ENCODE data around the gene MACROD2. TPM values are rescaled to one million over a fixed set of nuclear protein-coding genes. Genes with fewer than 3 reads are reported as not detected.

MACROD2 gene
- total RNA-seq, 1 donor from 2014 or later, result 6.4 TPM

DNA sequence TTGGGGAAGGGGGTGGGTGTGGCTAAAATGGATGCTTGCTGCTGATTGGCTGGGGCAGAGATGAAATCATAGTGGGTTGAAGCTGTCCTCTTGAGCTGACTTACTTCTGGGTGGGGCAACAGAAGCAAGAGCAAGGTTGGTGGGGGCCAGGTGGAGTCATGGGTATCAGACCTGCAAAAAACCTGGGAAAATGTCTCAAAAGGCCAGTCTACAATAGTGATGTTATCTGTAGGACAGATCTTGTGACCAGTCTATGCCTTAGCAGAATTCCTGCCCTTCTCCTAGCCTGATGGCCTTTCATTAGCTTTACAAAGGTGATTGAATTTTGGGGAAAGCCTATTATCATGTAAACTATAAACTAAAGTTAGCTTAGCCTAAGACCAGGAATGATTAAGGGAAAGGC, 1632.2 kb downstream of the MACROD2 start:
- Mint-ChIP-seq H3K27ac (ENCODE audit: unreplicated experiment) (no peak overlapping the region), H3K4me3 (no peak overlapping the region), H3K4me1 (no peaks in the 10 kb centered on the region)

DNA sequence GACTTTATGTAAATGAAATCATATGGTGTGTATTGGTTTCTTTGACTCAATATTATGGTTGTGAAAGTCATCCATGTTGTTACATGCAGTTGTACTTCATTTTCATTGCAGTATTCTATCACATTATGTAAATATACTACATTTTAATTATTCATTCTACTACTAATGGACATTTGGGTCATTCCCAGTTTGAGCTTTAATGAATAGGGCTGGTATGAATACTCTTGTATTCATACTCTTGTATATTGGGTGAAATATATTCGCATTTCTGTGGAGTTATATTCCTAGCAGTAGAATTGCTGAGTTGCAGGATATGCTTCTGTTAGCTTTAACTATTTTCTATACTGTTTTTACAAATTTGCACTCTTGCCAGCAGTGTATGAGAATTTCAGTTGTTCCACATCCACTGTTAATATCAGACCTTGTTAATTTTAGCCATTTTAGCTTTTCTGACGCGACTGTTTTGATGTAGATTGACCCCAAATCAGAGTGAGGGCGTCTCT, 1633.6 kb downstream of the MACROD2 start:
- TF ChIP-seq, protein P1, sequence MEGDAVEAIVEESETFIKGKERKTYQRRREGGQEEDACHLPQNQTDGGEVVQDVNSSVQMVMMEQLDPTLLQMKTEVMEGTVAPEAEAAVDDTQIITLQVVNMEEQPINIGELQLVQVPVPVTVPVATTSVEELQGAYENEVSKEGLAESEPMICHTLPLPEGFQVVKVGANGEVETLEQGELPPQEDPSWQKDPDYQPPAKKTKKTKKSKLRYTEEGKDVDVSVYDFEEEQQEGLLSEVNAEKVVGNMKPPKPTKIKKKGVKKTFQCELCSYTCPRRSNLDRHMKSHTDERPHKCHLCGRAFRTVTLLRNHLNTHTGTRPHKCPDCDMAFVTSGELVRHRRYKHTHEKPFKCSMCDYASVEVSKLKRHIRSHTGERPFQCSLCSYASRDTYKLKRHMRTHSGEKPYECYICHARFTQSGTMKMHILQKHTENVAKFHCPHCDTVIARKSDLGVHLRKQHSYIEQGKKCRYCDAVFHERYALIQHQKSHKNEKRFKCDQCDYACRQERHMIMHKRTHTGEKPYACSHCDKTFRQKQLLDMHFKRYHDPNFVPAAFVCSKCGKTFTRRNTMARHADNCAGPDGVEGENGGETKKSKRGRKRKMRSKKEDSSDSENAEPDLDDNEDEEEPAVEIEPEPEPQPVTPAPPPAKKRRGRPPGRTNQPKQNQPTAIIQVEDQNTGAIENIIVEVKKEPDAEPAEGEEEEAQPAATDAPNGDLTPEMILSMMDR (conservative IDR thresholded peaks at IDR 0.05), result no peak
- Mint-ChIP-seq H3K27ac (ENCODE audit: unreplicated experiment) (no peak overlapping the region), H3K36me3 (ENCODE audit: low read depth) (no peaks in the 10 kb centered on the region), H3K4me1 (no peaks in the 10 kb centered on the region), H3K27me3 (ENCODE audit: low read depth) (no peaks in the 10 kb centered on the region), H3K4me3 (no peak overlapping the region), H3K9me3 (peaks cover 6% of the 10 kb centered on the region)
- no peak for DNase-seq (ENCODE audit: low read depth, low spot score)

More for the DNA sequence above, 1632.2 kb downstream of the MACROD2 start:
- no peak for DNase-seq (ENCODE audit: low read depth, low spot score)
- TF ChIP-seq, protein P1 (conservative IDR thresholded peaks at IDR 0.05), result no peak
- Mint-ChIP-seq H3K36me3 (ENCODE audit: low read depth) (no peaks in the 10 kb centered on the region), H3K27me3 (ENCODE audit: low read depth) (no peaks in the 10 kb centered on the region), H3K9me3 (peaks cover 6% of the 10 kb centered on the region)

DNA sequence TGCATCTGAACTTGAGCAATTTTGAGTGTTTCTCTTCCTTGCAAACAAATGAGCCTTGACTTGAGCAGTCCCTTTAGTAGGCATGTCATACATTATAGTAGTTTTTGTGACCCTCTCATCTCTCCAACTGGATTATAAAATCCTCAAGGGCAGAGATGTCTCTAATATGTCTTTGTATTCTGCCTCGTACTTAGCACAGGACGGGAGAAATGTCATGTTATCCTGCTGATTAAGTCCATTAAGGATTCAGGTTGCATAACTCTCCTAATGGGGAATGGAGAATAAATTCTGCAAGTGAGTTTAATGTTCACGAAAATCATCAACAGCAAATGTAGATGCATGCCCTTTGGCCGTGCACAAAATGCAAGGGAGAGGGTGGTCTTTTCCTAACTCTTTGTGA, 1635.0 kb downstream of the MACROD2 start:
- Mint-ChIP-seq H3K27me3 (ENCODE audit: low read depth) (no peaks in the 10 kb centered on the region), H3K36me3 (ENCODE audit: low read depth) (peaks cover 3% of the 10 kb centered on the region), H3K4me1 (no peaks in the 10 kb centered on the region), H3K9me3 (peaks cover 9% of the 10 kb centered on the region), H3K27ac (ENCODE audit: unreplicated experiment) (no peak overlapping the region), H3K4me3 (no peak overlapping the region)
- TF ChIP-seq, protein P1 (conservative IDR thresholded peaks at IDR 0.05), result no peak
- no peak for DNase-seq (ENCODE audit: low read depth, low spot score)

DNA sequence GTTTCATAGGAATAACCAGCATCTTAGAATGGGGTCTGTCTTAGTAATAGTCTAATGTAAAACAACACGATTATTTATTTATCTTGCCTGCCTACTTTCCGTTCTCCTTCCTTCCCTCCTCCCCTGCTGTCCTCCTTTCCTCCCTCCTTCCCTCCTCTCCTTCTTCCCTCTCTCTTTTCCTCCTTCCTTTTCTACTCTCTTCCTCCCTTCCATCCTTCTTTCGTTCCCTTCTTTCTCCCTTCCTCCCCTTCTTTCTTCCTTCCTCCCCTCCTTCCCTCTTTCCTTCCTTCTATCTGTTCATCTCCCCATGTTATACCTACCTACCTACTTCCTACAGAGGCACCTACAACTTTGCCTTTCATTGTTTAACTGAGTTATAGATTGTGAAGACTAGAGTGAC, 1637.4 kb downstream of the MACROD2 start:
- Mint-ChIP-seq H3K4me1 (peaks cover 14% of the 10 kb centered on the region), H3K27me3 (ENCODE audit: low read depth) (no peaks in the 10 kb centered on the region), H3K36me3 (ENCODE audit: low read depth) (peaks cover 3% of the 10 kb centered on the region), H3K9me3 (peaks cover 5% of the 10 kb centered on the region), H3K4me3 (no peak overlapping the region), H3K27ac (ENCODE audit: unreplicated experiment) (no peak overlapping the region)
- no peak for DNase-seq (ENCODE audit: low read depth, low spot score)
- TF ChIP-seq, protein P1 (conservative IDR thresholded peaks at IDR 0.05), result no peak

DNA sequence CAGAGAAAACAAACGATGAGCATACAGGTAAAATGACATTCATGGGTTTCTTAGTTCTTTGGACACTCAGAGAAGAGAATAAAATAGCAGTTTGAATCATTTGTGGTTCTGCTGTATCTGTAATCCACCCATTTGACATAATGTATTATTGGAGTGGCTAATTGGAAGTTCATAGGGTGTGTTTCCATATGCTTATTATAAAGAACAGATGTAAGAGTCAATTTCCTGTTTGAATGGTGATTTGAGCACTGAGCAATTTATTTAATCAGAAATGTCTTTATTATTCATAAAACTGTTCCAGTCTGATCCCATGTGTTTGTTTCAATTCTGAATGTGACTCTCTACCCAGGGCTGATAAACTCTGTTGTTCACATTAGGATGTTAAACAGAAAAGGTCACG, 1638.8 kb downstream of the MACROD2 start:
- peaks cover 28% of the 10 kb centered on the region for H3K4me1 Mint-ChIP-seq
- no peak overlapping the region for H3K27ac Mint-ChIP-seq (ENCODE audit: unreplicated experiment)
- H3K27me3 Mint-ChIP-seq (ENCODE audit: low read depth), result no peaks in the 10 kb centered on the region
- H3K4me3 Mint-ChIP-seq, result no peak overlapping the region
- peaks cover 3% of the 10 kb centered on the region for H3K36me3 Mint-ChIP-seq (ENCODE audit: low read depth)
- DNase-seq (ENCODE audit: low read depth, low spot score), result no peak
- H3K9me3 Mint-ChIP-seq, result peaks cover 3% of the 10 kb centered on the region
- TF ChIP-seq, protein P1 (conservative IDR thresholded peaks at IDR 0.05), result no peak

Measured in neural crest cell (in vitro differentiated cells).